Fibroblast of the aortic adventitia (primary cell): ENCODE data around the gene PCTP. TPM values are rescaled to one million over a fixed set of nuclear protein-coding genes. Genes with fewer than 3 reads are reported as not detected.
A peak's percentile ranks its signal among the peaks of the same experiment; 100 is the strongest.

ENCODE experiments used
- DNase-seq: peaks from one replicate; pipeline ENCODE4 v3.0.0-alpha.2; 2010; ENCODE audit warnings: low read depth
- H3K4me3 ChIP-seq: 2 replicates; pipeline ENCODE4 v1.5.1; 2011; ENCODE audit warnings: low read depth, mild to moderate bottlenecking, control low read depth, low read length, moderate library complexity
- CTCF ChIP-seq: IDR thresholded peaks from 2 replicates; pipeline ENCODE4 v1.5.1; 2011; ENCODE audit warnings: mild to moderate bottlenecking, low read length, control low read depth, inconsistent platforms; ENCODE audit not compliant: insufficient read depth
- total RNA-seq: library from RNA; depleted of rRNA; stranded (reverse); fragments of >200 nt; gene quantifications from 2 replicates; pipeline ENCODE4 v1.2.3, GENCODE V29; 2012; ENCODE audit warnings: low replicate concordance

The PCTP gene
- total RNA-seq, 1 donor = 9.7 TPM

GRCh38 chr17:55764610-55765009 is 13.8 kb downstream of the PCTP start:
- TF ChIP-seq CTCF = no peak
- no peak for DNase-seq

GRCh38 chr17:55765472-55765871 is 14.6 kb downstream of the PCTP start:
- no peak overlapping the region for H3K4me3 ChIP-seq
- no peak for DNase-seq
- no peak for TF ChIP-seq CTCF

More at GRCh38 chr17:55764610-55765009, 13.8 kb downstream of the PCTP start:
- no peak overlapping the region for H3K4me3 ChIP-seq

- DNase-seq = peak; percentile 39
- no peak overlapping the region for H3K4me3 ChIP-seq
- no peak for TF ChIP-seq CTCF
Measured at GRCh38 chr17:55768936-55769624, 18.2 kb downstream of the PCTP start.

GRCh38 chr17:55769625-55770000 is 18.8 kb downstream of the PCTP start:
- no peak for TF ChIP-seq CTCF
- DNase-seq = peak; percentile 83
- H3K4me3 ChIP-seq = no peak overlapping the region

GRCh38 chr17:55770196-55770870 is 19.5 kb downstream of the PCTP start:
- no peak overlapping the region for H3K4me3 ChIP-seq
- peak; percentile 85 for DNase-seq
- peak; percentile 57 for TF ChIP-seq CTCF

- DNase-seq = no peak
- TF ChIP-seq CTCF = no peak
- H3K4me3 ChIP-seq = no peak overlapping the region
Measured at GRCh38 chr17:55772086-55772485, 21.2 kb downstream of the PCTP start.
